Kidney (tissue), 14 donors: ENCODE measurements around the gene NCS1. TPM values are rescaled to one million over a fixed set of nuclear protein-coding genes. Genes with fewer than 3 reads are reported as not detected.

Experiments
- DNase-seq, 5 donors: peaks; one replicate each; pipeline ENCODE4 v3.0.0-alpha.2; 2013 to 2020
- FAIRE-seq: peaks from 2 replicates; lab custom pipeline; 2012; peaks lifted over from hg19 to GRCh38; lab: Jason Lieb, UNC
- H3K27ac ChIP-seq, 2 donors: one replicate each; pipeline ENCODE4 v1.7.0; 2013; ENCODE audit warnings: low read depth in 2 of 2, low read length in 2 of 2, inconsistent platforms in 1 of 2
- H3K27me3 ChIP-seq: one replicate; pipeline ENCODE4 v1.7.1; 2013; ENCODE audit warnings: low read length, inconsistent platforms; ENCODE audit not compliant: control insufficient read depth, insufficient read depth
- H3K36me3 ChIP-seq, 3 donors: one replicate each; pipeline versions ENCODE4 v1.7.0 to v1.7.1; 2013; ENCODE audit warnings: low read length in 3 of 3, control low read depth in 1 of 3, inconsistent platforms in 1 of 3; ENCODE audit not compliant: insufficient read depth in 3 of 3, control insufficient read depth in 2 of 3
- H3K4me1 ChIP-seq, 3 donors: one replicate each; pipeline versions ENCODE4 v1.7.0 to v1.7.1; 2013; ENCODE audit warnings: low read length in 3 of 3, inconsistent platforms in 1 of 3, low read depth in 1 of 3; ENCODE audit not compliant: control insufficient read depth in 2 of 3, insufficient read depth in 2 of 3
- H3K4me3 ChIP-seq, 3 donors: one replicate each; pipeline versions ENCODE4 v1.7.0 to v1.8.1; 2013; ENCODE audit warnings: low read length in 3 of 3, control low read depth in 1 of 3, inconsistent platforms in 1 of 3
- H3K9ac ChIP-seq, 3 donors: one replicate each; pipeline versions ENCODE4 v1.7.0 to v1.7.1; 2013; ENCODE audit warnings: low read length in 3 of 3, control low read depth in 1 of 3, inconsistent platforms in 1 of 3
- H3K9me3 ChIP-seq, 3 donors: one replicate each; pipeline versions ENCODE4 v1.7.0 to v1.7.1; 2013; ENCODE audit warnings: low read length in 3 of 3, control low read depth in 1 of 3, inconsistent platforms in 1 of 3; ENCODE audit not compliant: control insufficient read depth in 2 of 3, insufficient read depth in 1 of 3
- CTCF ChIP-seq: IDR thresholded peaks from 3 replicates; pipeline ENCODE4 v1.5.1; 2012; ENCODE audit warnings: mild to moderate bottlenecking, moderate library complexity, borderline replicate concordance; ENCODE audit not compliant: insufficient read depth; ENCODE audit errors: extremely low read depth
- intact Hi-C: fragments of 100-400 bp; cut with DNase I; formaldehyde crosslinking; loops from one replicate; pipeline ENCODE4 v1.11.1; 2022
- polyA plus RNA-seq: library from polyadenylated mRNA; stranded (reverse); fragments of 350-450 nt; fragmentation: Illumina TruSeq; extraction: RNeasy Lipid Tissue Mini Kit (QIAGEN cat#74804); gene quantifications from one replicate; pipeline ENCODE4 v1.2.3, GENCODE V29; 2014; ENCODE audit warnings: low read depth, low replicate concordance; ENCODE audit not compliant: insufficient read depth
- total RNA-seq: library from RNA; stranded (reverse); fragmentation: NEBNext Ultra II Directional; extraction: Animal tissue kit (Norgen Biotek cat#: 25700); gene quantifications from one replicate; pipeline ENCODE4 v1.2.1, GENCODE V29; 2021
- donor health status: control.
- donor health status: control.
- donor health status: control.
- donor health status: control.
- donor health status: control.
- donor health status: DM: yes; HTN: yes; CAD: no.
- donor health status: Normal renal cell carcinoma (clear cell type).

Gene NCS1
- total and polyA plus RNA-seq, 2 donors from 2014 or later = 27.7 to 37.4 TPM

GRCh38 chr9:130243882-130244170 is 71.6 kb downstream of the NCS1 start:
- intact Hi-C loops = no loop called here

GRCh38 chr9:130244548-130245165 is 72.5 kb downstream of the NCS1 start:
- Histone ChIP-seq H3K4me1 (peaks cover 0 to 7% (median 5%) of the 10 kb centered on the region in 3 donors), H3K27me3 (no peaks in the 10 kb centered on the region), H3K9me3 (no peaks in the 10 kb centered on the region), H3K27ac (no peak overlapping the region), H3K36me3 (no peaks in the 10 kb centered on the region), H3K9ac (no peak overlapping the region), H3K4me3 (no peak overlapping the region)
- no peak for FAIRE-seq
- no peak for TF ChIP-seq CTCF
- no peak for DNase-seq
- intact Hi-C loops = no loop called here

More at GRCh38 chr9:130243882-130244170, 71.6 kb downstream of the NCS1 start:
- FAIRE-seq (no peak), DNase-seq (no peak)
- TF ChIP-seq CTCF = no peak
- Histone ChIP-seq H3K36me3 (no peaks in the 10 kb centered on the region), H3K4me3 (no peak overlapping the region), H3K4me1 (peaks cover 0 to 7% (median 5%) of the 10 kb centered on the region in 3 donors), H3K27me3 (no peaks in the 10 kb centered on the region), H3K9me3 (no peaks in the 10 kb centered on the region), H3K9ac (no peak overlapping the region), H3K27ac (no peak overlapping the region)

DNA sequence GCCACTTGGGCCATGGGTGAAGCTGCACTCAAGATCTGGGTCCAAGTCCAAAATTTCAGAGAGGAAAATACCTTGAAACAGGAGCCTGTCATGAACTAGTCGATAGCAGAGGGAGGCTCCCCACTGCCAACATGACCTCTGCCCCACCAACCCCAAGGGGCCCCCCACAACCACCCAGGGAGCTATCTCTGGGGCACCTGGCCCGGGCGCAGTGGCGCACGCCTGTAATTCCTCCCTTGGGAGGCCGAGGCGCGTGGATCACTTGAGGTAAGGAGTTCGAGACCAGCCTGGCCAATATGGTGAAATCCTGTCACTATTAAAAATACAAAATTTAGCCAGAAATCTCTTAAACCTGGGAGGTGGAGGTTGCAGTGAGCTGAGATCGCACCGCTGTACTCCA is 73.3 kb downstream of the NCS1 start:
- intact Hi-C loops = no loop called here

More for the DNA sequence above, 73.3 kb downstream of the NCS1 start:
- Histone ChIP-seq H3K4me3 (no peak overlapping the region), H3K36me3 (no peaks in the 10 kb centered on the region), H3K27me3 (no peaks in the 10 kb centered on the region), H3K4me1 (peaks cover 0 to 5% (median 3%) of the 10 kb centered on the region in 3 donors), H3K9ac (no peak overlapping the region), H3K27ac (no peak overlapping the region), H3K9me3 (no peaks in the 10 kb centered on the region)
- DNase-seq (no peak), FAIRE-seq (no peak)
- no peak for TF ChIP-seq CTCF
